HEK293 (cell line): ENCODE data around the gene PLCG2.

Experiments used
- HOXA7 ChIP-seq: sonication (generic); formaldehyde crosslinking; IDR thresholded peaks from 2 replicates; pipeline ENCODE4 v1.8.1; 2022; ENCODE audit warnings: missing genetic modification reagents, borderline replicate concordance
- KLF10 ChIP-seq: fragments of 450-650 bp; IDR thresholded peaks from 2 replicates; pipeline ENCODE4 v1.5.1; 2018; ENCODE audit warnings: missing biosample characterization, mild to moderate bottlenecking, missing genetic modification characterization
- OSR2 ChIP-seq: fragments of 450-650 bp; formaldehyde crosslinking; IDR thresholded peaks from 2 replicates; pipeline ENCODE4 v1.5.1; 2016; ENCODE audit warnings: missing biosample characterization, missing genetic modification characterization
- YY1 ChIP-seq: fragments of 450-650 bp; formaldehyde crosslinking; IDR thresholded peaks from 2 replicates; pipeline ENCODE4 v1.5.1; 2018; ENCODE audit warnings: missing biosample characterization, missing genetic modification characterization
- ZNF311 ChIP-seq: fragments of 450-650 bp; formaldehyde crosslinking; IDR thresholded peaks from 2 replicates; pipeline ENCODE4 v1.5.1; 2017; ENCODE audit warnings: missing biosample characterization, missing genetic modification characterization, borderline replicate concordance
- ZNF366 ChIP-seq: fragments of 450-650 bp; formaldehyde crosslinking; conservative IDR thresholded peaks from 2 replicates; pipeline ENCODE4 v1.5.1; 2016; ENCODE audit warnings: missing biosample characterization, missing genetic modification characterization
- ZNF777 ChIP-seq: fragments of 450-650 bp; formaldehyde crosslinking; IDR thresholded peaks from 2 replicates; pipeline ENCODE4 v1.5.1; 2017; ENCODE audit warnings: missing biosample characterization, missing genetic modification characterization, borderline replicate concordance
- ZNF791 ChIP-seq: fragments of 450-650 bp; formaldehyde crosslinking; IDR thresholded peaks from 2 replicates; pipeline ENCODE4 v1.5.1; 2016; ENCODE audit warnings: missing biosample characterization, missing genetic modification characterization
- TF ChIP-seq, protein P1 (sequence below): fragments of 450-650 bp; formaldehyde crosslinking; IDR thresholded peaks from 2 replicates; pipeline ENCODE4 v1.5.1; 2016; ENCODE audit warnings: missing biosample characterization, missing genetic modification characterization
- TF ChIP-seq, protein P2 (sequence below): fragments of 450-650 bp; formaldehyde crosslinking; IDR thresholded peaks from 2 replicates; pipeline ENCODE4 v1.5.1; 2016; ENCODE audit warnings: missing biosample characterization, missing genetic modification characterization
- TF ChIP-seq, protein P3 (sequence below): fragments of 450-650 bp; IDR thresholded peaks from 2 replicates; pipeline ENCODE4 v1.5.1; 2018; ENCODE audit warnings: missing biosample characterization, mild to moderate bottlenecking, missing genetic modification characterization
- TF ChIP-seq, protein P4 (sequence below): fragments of 450-650 bp; formaldehyde crosslinking; IDR thresholded peaks from 2 replicates; pipeline ENCODE4 v1.5.1; 2016; ENCODE audit warnings: missing biosample characterization, missing genetic modification characterization
- TF ChIP-seq, protein P5 (sequence below): fragments of 450-650 bp; formaldehyde crosslinking; IDR thresholded peaks from 2 replicates; pipeline ENCODE4 v1.5.1; 2016; ENCODE audit warnings: missing biosample characterization, missing genetic modification characterization
- TF ChIP-seq, protein P6 (sequence below): fragments of 450-650 bp; IDR thresholded peaks from 2 replicates; pipeline ENCODE4 v1.5.1; 2018; ENCODE audit warnings: missing biosample characterization, missing genetic modification characterization

DNA sequence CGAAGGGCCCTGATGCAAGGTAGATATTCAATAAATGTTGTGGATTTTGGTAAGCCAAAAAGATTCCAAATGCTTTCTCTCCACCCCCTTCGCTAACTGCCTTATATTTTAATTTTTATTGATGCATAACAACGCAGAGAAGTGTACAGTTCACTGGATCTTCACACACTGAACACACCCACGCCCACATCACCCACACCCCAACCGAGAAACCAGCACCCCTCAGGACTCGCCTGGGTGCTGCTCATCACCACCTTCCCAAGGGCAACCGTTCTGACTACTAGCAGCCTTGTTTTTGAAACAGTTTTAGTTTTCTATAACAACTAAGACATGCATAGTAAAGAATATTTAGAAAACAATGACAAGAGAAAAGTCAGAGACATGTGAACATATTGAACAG lies 9.1 kb upstream of the PLCG2 start:
- TF ChIP-seq ZNF791 (tag by site-specific recombination), result no peak
- no peak for TF ChIP-seq YY1
- TF ChIP-seq, protein P1, sequence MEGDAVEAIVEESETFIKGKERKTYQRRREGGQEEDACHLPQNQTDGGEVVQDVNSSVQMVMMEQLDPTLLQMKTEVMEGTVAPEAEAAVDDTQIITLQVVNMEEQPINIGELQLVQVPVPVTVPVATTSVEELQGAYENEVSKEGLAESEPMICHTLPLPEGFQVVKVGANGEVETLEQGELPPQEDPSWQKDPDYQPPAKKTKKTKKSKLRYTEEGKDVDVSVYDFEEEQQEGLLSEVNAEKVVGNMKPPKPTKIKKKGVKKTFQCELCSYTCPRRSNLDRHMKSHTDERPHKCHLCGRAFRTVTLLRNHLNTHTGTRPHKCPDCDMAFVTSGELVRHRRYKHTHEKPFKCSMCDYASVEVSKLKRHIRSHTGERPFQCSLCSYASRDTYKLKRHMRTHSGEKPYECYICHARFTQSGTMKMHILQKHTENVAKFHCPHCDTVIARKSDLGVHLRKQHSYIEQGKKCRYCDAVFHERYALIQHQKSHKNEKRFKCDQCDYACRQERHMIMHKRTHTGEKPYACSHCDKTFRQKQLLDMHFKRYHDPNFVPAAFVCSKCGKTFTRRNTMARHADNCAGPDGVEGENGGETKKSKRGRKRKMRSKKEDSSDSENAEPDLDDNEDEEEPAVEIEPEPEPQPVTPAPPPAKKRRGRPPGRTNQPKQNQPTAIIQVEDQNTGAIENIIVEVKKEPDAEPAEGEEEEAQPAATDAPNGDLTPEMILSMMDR (tag by site-specific recombination), result no peak
- TF ChIP-seq, protein P2, sequence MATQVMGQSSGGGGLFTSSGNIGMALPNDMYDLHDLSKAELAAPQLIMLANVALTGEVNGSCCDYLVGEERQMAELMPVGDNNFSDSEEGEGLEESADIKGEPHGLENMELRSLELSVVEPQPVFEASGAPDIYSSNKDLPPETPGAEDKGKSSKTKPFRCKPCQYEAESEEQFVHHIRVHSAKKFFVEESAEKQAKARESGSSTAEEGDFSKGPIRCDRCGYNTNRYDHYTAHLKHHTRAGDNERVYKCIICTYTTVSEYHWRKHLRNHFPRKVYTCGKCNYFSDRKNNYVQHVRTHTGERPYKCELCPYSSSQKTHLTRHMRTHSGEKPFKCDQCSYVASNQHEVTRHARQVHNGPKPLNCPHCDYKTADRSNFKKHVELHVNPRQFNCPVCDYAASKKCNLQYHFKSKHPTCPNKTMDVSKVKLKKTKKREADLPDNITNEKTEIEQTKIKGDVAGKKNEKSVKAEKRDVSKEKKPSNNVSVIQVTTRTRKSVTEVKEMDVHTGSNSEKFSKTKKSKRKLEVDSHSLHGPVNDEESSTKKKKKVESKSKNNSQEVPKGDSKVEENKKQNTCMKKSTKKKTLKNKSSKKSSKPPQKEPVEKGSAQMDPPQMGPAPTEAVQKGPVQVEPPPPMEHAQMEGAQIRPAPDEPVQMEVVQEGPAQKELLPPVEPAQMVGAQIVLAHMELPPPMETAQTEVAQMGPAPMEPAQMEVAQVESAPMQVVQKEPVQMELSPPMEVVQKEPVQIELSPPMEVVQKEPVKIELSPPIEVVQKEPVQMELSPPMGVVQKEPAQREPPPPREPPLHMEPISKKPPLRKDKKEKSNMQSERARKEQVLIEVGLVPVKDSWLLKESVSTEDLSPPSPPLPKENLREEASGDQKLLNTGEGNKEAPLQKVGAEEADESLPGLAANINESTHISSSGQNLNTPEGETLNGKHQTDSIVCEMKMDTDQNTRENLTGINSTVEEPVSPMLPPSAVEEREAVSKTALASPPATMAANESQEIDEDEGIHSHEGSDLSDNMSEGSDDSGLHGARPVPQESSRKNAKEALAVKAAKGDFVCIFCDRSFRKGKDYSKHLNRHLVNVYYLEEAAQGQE (tag by site-specific recombination), result no peak
- TF ChIP-seq, protein P3, sequence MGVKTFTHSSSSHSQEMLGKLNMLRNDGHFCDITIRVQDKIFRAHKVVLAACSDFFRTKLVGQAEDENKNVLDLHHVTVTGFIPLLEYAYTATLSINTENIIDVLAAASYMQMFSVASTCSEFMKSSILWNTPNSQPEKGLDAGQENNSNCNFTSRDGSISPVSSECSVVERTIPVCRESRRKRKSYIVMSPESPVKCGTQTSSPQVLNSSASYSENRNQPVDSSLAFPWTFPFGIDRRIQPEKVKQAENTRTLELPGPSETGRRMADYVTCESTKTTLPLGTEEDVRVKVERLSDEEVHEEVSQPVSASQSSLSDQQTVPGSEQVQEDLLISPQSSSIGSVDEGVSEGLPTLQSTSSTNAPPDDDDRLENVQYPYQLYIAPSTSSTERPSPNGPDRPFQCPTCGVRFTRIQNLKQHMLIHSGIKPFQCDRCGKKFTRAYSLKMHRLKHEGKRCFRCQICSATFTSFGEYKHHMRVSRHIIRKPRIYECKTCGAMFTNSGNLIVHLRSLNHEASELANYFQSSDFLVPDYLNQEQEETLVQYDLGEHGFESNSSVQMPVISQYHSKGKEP (tag by site-specific recombination), result no peak
- TF ChIP-seq, protein P4, sequence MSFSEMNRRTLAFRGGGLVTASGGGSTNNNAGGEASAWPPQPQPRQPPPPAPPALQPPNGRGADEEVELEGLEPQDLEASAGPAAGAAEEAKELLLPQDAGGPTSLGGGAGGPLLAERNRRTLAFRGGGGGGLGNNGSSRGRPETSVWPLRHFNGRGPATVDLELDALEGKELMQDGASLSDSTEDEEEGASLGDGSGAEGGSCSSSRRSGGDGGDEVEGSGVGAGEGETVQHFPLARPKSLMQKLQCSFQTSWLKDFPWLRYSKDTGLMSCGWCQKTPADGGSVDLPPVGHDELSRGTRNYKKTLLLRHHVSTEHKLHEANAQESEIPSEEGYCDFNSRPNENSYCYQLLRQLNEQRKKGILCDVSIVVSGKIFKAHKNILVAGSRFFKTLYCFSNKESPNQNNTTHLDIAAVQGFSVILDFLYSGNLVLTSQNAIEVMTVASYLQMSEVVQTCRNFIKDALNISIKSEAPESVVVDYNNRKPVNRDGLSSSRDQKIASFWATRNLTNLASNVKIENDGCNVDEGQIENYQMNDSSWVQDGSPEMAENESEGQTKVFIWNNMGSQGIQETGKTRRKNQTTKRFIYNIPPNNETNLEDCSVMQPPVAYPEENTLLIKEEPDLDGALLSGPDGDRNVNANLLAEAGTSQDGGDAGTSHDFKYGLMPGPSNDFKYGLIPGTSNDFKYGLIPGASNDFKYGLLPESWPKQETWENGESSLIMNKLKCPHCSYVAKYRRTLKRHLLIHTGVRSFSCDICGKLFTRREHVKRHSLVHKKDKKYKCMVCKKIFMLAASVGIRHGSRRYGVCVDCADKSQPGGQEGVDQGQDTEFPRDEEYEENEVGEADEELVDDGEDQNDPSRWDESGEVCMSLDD (tag by site-specific recombination), result no peak
- TF ChIP-seq ZNF311, result no peak
- no peak for TF ChIP-seq KLF10 (tag by site-specific recombination)
- TF ChIP-seq, protein P5, sequence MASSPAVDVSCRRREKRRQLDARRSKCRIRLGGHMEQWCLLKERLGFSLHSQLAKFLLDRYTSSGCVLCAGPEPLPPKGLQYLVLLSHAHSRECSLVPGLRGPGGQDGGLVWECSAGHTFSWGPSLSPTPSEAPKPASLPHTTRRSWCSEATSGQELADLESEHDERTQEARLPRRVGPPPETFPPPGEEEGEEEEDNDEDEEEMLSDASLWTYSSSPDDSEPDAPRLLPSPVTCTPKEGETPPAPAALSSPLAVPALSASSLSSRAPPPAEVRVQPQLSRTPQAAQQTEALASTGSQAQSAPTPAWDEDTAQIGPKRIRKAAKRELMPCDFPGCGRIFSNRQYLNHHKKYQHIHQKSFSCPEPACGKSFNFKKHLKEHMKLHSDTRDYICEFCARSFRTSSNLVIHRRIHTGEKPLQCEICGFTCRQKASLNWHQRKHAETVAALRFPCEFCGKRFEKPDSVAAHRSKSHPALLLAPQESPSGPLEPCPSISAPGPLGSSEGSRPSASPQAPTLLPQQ (tag by site-specific recombination), result no peak
- no peak for TF ChIP-seq OSR2 (tag by site-specific recombination)
- TF ChIP-seq ZNF777 (tag by site-specific recombination), result no peak
- TF ChIP-seq ZNF366 (tag by site-specific recombination), result no peak
- TF ChIP-seq, protein P6, sequence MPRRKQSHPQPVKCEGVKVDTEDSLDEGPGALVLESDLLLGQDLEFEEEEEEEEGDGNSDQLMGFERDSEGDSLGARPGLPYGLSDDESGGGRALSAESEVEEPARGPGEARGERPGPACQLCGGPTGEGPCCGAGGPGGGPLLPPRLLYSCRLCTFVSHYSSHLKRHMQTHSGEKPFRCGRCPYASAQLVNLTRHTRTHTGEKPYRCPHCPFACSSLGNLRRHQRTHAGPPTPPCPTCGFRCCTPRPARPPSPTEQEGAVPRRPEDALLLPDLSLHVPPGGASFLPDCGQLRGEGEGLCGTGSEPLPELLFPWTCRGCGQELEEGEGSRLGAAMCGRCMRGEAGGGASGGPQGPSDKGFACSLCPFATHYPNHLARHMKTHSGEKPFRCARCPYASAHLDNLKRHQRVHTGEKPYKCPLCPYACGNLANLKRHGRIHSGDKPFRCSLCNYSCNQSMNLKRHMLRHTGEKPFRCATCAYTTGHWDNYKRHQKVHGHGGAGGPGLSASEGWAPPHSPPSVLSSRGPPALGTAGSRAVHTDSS (tag by site-specific recombination), result no peak
- TF ChIP-seq HOXA7 (CRISPR knock-in tag), result no peak
